HG02981 (cell line): ENCODE data around the gene LCT.
"Not testable (repeated sequence)": the region's sequence is repeated elsewhere in the genome, so short reads cannot be mapped to it uniquely, and the experiment has no call there.

Experiments
- ATAC-seq: cut with Tn5 transposase; IDR thresholded peaks from one replicate; pipeline ENCODE4 v1.9.1; 2021; ENCODE audit warnings: mild to moderate bottlenecking, moderate library complexity; ENCODE audit not compliant: unreplicated experiment

The LCT gene

DNA sequence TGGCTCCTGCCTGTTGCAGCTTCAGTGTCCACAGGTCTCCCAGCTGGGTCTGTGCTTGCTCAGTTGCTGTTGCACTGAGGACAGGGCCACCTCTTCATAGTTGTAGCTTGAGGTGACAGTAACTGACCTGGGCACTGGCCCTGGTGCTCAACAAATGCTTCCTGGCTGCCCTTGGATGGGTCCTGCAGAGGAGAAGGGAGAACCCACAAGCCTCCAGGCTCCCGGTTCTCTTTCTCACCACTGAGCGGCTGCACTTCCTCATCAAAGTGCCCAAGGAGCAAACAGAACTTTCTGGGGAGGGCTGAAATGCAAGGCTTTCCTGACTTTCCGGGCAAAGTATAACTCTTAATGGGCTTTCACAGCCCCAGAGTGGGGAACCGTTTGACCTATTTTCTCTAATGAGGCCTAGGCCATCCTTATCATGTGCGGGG, 38.7 kb downstream of the LCT start:
- no peak for ATAC-seq

DNA sequence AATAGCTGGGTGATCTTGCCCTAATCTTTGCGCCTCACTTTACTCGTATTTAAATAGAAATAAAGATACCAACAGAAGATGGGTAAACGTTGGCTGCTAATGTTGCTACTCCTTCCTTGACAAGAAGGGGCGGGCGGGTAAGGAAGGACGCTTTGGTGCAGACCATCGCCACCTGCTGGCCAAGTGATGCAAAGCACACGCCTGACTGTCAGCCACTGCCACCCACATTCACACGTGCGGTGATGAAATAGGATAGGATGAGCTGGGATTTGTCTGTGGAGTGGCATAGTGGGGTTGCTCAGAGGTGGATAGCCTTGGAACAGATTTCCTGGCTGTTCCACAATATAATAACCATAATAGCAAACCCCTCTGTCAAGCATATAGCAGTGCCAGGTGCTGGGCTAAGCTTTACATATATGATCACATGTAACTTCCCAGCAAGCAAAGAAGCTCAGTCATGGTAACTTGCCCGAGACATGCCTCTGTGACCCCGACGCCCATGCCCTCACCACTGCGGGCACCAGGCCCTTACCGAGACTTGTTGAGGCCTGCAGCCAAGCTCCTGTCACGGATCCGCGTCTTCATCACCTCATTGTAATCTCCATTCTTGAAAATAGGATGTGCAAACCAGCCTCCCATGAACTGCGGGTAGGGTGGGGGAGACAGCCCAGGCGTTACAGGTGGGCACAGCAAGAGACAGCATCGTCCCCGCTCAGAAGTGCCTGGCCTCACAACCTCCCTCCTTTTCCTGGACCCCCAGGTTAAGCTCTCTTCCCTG, 39.3 kb downstream of the LCT start:
- ATAC-seq: peak; percentile 56

GRCh38 chr2:135796606-135797005, 40.4 kb downstream of the LCT start:
- ATAC-seq: no peak

DNA sequence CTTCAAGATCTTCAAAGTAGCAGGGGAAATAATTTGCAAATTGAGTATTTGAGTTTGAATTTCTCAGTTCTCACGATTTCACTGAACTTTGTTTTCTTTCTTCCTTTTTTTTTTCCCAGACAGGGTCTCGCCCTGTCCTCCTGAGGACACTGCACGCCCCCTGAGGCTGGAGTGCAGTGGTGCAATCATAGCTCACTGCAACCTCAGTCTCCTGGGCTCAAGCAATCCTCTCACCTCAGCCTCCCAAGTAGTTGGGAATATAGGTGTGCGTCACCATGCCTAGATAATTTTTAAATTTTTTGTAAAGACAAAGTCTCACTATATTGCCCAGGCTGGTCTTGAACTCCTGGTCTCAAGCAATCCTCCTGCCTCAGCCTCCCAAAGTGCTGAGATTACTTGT, 41.3 kb downstream of the LCT start:
- not testable (repeated sequence) for ATAC-seq

DNA sequence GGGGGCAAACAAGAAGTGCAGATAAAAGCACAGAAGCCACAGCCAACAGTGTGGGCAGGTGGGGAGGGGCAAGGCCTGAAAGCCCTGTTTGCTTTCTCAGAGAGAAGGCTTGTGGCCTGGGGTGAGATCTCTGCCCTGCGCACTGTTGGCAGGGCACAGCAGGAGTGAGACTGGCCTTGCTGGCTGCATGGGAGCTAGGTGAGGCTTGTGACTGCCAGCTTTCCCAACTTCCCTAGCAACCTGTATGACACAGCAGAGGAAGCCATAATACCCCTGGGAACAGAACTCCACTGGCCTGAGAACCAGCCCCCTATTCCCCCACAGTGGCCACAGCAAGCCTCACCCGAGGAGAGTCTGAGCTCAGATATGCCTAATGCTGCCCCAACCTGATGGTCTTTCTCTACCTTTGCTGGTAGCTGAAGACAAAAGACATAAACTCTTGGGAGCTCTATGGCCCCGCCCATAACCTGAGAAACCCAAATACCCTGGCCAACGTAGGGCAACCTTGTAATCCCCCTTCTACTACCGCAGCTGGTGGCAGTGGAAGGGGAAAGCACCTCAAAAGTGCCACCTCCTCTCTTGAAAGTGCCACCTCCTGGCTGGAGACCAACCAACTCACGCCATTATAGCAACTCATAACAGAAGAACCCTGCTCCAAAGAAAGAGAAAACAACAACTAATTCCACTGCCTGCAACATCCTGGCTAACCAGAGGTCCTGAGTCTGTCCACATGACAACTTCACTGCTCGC, 44.4 kb downstream of the LCT start:
- no peak for ATAC-seq

GRCh38 chr2:135791418-135792190, 45.4 kb downstream of the LCT start:
- no peak for ATAC-seq

DNA sequence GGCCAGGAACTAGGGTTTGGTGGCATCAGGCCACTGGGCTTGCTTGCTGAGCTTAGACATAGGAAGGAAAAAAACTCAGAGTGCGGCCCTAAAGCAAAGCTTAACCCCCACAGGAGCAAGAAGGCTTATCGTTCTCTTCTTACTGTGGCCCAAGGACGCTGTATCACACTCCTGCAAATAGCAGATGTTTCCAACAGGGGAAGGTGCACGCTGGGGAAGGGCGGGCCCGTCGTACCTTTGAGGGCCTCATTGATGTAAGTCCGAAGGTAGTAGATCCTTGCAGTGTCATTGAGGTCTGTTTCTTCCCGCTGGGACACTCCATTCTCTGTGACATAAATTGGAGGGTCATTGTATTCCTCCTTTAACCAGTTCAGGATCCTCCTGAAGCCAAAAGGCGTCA, 46.6 kb downstream of the LCT start:
- no peak for ATAC-seq

GRCh38 chr2:135786823-135787222, 50.2 kb downstream of the LCT start:
- ATAC-seq: no peak

DNA sequence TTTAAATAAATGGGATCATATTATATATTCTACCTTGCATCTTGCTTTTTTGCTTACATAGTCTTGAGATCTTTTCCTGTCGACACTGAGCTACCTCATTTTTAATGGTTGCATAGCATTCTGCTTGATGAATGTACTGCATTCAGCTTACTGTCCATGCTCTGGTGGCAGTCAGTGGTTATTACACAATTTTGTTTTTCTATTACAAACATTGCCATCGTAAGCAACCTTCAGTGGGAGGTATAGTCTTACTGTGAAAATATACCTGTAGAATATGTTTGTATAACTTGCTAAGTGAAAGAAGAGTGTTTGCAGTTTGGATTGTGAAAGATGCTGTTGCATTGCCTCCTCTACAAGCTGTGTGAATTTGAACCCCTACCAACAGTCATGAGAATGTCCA, 52.0 kb downstream of the LCT start:
- no peak for ATAC-seq

DNA sequence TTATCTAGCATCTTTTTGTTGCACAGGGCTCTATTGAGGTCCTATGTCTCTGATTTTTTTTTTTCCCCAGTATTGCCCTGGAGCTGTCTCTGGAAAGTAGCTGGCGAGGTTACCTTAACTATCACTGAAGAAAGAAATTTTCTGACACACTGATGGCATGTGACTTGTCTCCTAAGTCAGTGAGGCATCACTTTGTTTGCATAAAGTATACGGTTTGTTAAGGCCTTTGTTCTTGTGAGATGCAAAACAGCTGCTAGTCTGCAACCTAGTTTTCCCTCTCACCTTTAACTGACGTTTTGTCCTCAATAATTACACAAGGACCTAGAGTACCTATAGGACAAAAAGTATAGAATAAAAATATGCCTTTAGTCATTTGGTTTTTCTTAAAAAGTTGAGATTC, 53.5 kb downstream of the LCT start:
- ATAC-seq: no peak

DNA sequence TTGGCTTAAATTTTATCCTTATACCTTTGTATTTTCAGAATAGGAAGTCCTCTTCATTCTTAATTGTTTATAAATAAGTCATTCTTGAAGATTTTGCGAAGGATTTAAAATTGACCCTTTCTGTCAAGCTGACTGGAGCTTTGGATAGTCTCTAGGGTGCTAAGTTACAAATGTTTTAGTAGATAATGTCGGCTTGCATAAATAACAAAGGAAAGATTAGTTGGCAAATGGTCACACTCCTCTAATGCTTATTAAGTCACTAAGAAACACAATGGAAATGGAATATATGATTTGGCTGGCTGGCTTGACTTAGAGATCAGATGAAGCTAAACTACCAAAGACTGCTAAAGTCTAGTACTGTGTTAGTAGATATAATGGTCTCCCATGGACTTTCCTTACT, 54.8 kb downstream of the LCT start:
- ATAC-seq: no peak

GRCh38 chr2:135776367-135776766, 60.6 kb downstream of the LCT start:
- ATAC-seq: no peak

GRCh38 chr2:135775420-135775819, 61.6 kb downstream of the LCT start:
- no peak for ATAC-seq

- ATAC-seq: no peak
Measured at GRCh38 chr2:135773917-135774316, 63.1 kb downstream of the LCT start.

DNA sequence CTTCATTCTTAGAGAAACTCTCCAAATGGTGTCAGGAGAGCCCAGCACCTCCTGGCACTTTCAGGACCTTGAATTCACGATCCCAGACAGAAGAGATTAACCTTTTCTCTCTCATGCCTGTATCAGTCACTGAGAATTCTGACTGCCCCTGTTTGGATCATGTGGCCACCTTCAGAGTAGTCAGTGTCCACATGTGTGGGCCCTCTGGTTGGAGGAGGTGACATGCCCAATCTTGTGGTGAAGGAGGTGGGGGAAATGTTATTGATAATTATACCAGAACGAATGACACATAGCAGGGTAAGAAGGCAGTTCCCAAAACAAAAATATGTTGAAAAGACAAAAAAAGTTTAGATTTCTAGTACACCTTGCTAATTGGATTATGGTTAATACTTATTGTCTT, 63.7 kb downstream of the LCT start:
- no peak for ATAC-seq

DNA sequence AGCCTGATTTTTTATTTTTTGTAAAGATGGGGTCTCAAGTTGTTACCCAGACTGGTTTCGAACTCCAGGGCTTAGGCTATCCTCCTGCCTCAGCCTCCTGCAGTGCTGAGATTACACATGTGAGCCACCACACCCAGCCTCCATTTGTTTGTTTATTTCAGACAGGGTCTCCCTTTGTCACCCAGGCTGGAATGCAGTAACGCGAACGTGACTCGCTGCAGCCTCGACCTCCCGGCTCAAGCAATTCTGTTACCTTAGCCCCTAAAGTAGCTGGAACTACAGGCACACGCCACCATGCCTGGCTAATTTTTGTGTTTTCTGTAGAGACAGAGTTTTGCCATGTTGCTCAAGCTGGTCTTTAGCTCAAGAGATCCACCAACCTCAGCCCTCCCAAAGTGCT, 68.1 kb downstream of the LCT start:
- ATAC-seq: no peak

GRCh38 chr2:135762530-135762929, 74.5 kb downstream of the LCT start:
- no peak for ATAC-seq

DNA sequence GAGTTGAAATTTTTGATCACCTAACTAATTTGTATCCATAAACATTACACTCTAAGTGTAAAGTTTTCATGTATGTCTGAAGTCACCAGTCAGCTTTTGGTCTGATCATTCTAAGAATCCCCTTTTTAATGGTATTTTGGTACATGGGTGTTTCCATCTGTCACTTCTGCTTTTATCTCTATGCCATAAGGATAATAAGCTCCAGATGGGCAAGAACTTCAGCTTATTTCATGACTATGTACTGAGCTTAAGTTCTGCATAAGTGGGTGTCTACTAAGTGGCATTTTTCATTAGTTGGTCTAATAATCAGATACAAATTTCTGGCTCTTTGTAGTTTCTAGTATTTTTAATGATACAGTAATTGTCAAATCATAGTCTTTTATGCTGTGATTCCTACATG, 75.0 kb downstream of the LCT start:
- ATAC-seq: no peak

- ATAC-seq: no peak
Measured at GRCh38 chr2:135756692-135757091, 80.3 kb downstream of the LCT start.

GRCh38 chr2:135755573-135755972, 81.4 kb downstream of the LCT start:
- no peak for ATAC-seq

DNA sequence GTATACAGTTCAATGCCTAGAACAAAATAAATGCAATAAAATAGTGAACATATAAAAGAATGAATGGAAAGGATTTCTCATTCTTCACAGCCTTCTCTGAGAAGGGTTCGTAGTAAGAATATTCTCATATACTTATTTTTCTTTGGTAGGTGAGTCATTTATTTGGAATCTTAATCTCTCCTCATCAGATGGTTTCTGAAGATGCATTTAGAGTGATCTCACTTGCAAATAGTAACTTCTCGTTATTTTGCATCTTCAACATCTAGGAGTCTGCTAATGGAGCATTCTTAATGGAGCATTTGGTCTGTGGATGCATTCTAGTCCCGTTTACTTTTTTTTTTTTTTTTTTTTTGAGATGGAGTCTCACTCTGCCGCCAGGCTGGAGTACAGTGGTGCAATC, 91.4 kb downstream of the LCT start:
- ATAC-seq: no peak
